ENCODE results near the gene INHBC.
A peak's percentile ranks its signal among the peaks of the same experiment; 100 is the strongest.

INHBC gene

GRCh38 chr12:57455374-57456144 is 21.0 kb downstream of the INHBC start:
- DNase-seq = no peak

- no peak for DNase-seq
Observed at GRCh38 chr12:57456145-57456700, 21.6 kb downstream of the INHBC start.

GRCh38 chr12:57456737-57457490 is 22.3 kb downstream of the INHBC start:
- no peak for DNase-seq

GRCh38 chr12:57458665-57459054 is 24.1 kb downstream of the INHBC start:
- DNase-seq = no peak

- DNase-seq = no peak
Observed at GRCh38 chr12:57459055-57459749, 24.6 kb downstream of the INHBC start.

GRCh38 chr12:57459750-57460467 is 25.3 kb downstream of the INHBC start, which contains the start of gene GLI1:
Gene GLI1 (plus strand): TSS chr12:57459785. CDS start chr12:57463692, 3,907 bp downstream.
- no peak for DNase-seq

GRCh38 chr12:57460468-57460784 is 25.8 kb downstream of the INHBC start:
- no peak for DNase-seq

GRCh38 chr12:57460841-57461275 is 26.3 kb downstream of the INHBC start:
- DNase-seq = no peak

DNA sequence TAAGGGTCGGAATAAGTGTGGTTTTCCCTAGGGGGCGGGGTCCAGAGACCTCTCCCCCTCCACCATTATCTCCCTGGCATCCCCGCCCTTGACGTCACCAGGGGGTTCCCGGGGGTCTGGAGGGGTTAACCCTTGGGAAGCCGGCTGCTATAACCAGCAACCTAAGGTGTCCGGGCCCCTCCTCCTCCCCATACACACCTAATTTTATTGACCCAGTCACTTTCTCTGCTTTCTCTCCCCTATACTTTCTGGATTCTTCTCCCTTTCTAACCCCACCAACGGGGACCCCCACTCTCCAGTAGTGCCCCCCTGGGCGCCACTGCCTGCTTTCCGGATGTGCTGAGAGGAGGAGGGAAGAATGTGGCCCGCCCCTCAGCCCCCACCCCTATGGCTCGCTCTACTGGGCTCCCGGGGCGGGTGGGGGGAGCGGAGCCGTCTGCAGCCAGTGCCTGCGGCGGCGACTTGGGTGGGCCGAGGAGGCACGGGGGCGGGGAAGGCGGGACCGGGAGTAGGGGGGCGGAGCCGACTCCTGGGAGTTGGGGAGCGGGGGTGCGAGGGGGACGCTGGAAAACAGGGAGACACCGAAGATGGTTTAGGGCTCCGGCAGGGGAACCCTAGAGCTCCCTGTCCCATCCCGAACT is 26.8 kb downstream of the INHBC start:
- no peak for DNase-seq

GRCh38 chr12:57461917-57462250 is 27.3 kb downstream of the INHBC start:
- no peak for DNase-seq

GRCh38 chr12:57462251-57462911 is 27.8 kb downstream of the INHBC start:
- peak; percentile 29 for DNase-seq

GRCh38 chr12:57462912-57463253 is 28.3 kb downstream of the INHBC start:
- no peak for DNase-seq

DNA sequence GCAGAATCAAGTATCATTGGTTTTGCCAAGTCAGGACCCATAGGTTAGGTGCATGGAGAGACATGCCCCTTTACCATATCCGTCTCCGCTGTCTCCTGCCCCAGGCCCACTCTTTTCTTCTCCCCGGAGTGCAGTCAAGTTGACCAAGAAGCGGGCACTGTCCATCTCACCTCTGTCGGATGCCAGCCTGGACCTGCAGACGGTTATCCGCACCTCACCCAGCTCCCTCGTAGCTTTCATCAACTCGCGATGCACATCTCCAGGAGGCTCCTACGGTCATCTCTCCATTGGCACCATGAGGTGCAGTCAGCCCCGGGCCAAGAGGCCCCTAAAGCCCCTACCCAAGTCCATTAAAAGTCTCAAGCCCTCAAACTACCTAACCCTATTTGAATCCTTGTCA is 30.0 kb downstream of the INHBC start:
- DNase-seq = no peak

DNA sequence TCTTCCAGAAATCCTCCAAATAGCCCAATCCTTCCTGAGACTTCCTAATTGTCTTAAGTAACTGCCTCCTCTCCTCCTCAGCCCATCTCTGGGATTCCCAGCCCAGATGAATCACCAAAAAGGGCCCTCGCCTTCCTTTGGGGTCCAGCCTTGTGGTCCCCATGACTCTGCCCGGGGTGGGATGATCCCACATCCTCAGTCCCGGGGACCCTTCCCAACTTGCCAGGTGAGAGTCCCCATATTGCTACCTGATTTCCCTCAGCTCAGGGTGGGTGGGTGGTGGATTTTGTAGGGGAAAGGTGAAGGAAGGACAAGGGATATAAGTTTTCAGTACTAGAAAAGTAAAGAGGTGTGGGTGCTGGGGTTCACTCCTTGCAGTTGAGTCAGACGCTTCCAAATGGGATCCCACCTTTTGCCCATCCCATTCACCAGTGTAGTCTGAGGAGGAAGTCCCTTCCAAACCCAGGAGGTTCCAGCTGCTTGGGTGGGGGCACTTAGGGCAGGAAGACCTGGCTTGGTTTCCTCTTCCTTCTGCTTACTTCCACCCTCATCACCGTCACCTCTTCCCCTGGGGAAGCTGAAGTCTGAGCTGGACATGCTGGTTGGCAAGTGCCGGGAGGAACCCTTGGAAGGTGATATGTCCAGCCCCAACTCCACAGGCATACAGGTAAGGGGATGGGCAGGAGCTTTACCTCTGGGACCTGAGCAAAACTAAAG is 30.6 kb downstream of the INHBC start:
- DNase-seq = no peak

- no peak for DNase-seq
Observed at GRCh38 chr12:57465747-57466505, 31.3 kb downstream of the INHBC start.

DNA sequence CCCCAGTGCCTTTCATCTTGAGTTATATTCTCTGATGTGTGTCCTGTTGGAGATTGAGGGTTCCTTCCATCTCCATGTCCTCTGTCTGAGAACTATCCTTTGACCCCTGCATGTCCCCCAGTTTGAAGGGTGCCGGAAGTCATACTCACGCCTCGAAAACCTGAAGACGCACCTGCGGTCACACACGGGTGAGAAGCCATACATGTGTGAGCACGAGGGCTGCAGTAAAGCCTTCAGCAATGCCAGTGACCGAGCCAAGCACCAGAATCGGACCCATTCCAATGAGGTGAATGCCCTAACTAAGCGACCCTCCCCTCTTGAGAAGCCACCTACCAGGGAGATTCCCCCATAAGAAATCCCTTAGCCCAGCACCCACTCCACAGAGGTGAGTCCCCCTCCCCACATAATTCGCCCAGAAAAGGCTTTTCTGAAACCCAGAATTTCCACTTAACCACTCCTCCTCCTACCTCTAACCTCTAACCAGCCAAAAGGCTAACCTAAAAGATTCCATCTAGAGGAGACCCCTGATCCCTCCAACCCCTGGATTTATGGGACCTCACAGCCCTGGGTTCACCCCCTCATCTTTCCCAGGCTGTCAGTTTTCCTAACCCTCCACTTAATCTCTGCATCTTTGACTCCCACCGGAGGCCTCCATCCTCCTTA is 32.8 kb downstream of the INHBC start:
- no peak for DNase-seq

DNA sequence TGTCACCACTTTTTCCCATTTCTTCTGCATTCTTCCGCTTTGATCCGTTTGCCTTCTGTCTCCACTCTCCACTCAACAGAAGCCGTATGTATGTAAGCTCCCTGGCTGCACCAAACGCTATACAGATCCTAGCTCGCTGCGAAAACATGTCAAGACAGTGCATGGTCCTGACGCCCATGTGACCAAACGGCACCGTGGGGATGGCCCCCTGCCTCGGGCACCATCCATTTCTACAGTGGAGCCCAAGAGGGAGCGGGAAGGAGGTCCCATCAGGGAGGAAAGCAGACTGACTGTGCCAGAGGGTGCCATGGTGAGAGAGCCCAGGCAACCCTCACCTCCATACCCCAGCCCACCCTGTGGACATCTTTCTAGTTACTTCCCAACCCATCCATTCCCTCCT is 33.3 kb downstream of the INHBC start:
- DNase-seq = no peak

- DNase-seq = no peak
Observed at GRCh38 chr12:57469296-57470164, 34.9 kb downstream of the INHBC start.
